ENCODE data around the gene STX1B. TPM values are rescaled to one million over a fixed set of nuclear protein-coding genes. Genes with fewer than 3 reads are reported as not detected.

The STX1B gene
- total and polyA plus RNA-seq, 9 donors = 0.34 to 1.5 (median 0.94) TPM

DNA sequence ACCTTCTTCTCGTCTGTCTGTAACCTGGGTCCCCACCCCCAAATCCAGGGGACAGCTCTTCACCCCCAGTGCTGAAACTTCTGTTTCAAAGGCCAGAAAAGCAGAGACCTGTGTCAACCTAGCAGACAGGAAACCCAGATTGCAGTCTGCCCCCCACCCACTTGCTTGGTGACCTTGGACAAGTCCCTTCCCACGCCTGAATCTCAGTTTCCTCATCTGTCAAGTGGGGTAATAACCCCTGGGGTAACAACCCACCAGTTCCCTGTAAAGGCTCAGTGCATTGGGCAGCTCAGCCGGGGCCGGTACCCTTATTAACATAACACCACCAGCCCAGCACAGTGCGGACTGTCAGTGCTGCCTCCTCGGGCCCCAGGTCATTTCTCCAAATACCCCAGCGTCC is 1.3 kb downstream of the STX1B start:
- Histone ChIP-seq H3K4me3 (no peak overlapping the region), H3K27me3 (no peaks in the 10 kb centered on the region), H3K27ac (no peak overlapping the region), H3K4me1 (ENCODE audit: insufficient read depth) (no peaks in the 10 kb centered on the region), H3K9me3 (no peaks in the 10 kb centered on the region), H3K36me3 (no peaks in the 10 kb centered on the region)
- TF ChIP-seq POLR2A (IDR thresholded peaks at IDR 0.05) (no peak), EP300 (IDR thresholded peaks at IDR 0.05) (no peak)
- TF ChIP-seq, protein P1, sequence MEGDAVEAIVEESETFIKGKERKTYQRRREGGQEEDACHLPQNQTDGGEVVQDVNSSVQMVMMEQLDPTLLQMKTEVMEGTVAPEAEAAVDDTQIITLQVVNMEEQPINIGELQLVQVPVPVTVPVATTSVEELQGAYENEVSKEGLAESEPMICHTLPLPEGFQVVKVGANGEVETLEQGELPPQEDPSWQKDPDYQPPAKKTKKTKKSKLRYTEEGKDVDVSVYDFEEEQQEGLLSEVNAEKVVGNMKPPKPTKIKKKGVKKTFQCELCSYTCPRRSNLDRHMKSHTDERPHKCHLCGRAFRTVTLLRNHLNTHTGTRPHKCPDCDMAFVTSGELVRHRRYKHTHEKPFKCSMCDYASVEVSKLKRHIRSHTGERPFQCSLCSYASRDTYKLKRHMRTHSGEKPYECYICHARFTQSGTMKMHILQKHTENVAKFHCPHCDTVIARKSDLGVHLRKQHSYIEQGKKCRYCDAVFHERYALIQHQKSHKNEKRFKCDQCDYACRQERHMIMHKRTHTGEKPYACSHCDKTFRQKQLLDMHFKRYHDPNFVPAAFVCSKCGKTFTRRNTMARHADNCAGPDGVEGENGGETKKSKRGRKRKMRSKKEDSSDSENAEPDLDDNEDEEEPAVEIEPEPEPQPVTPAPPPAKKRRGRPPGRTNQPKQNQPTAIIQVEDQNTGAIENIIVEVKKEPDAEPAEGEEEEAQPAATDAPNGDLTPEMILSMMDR (IDR thresholded peaks at IDR 0.05) = no peak
- WGBS, 3 donors = 84 to 90% (median 88%) methylated on average over 7 of the region's 7 CpGs
- no peak for DNase-seq
- intact Hi-C loops (cut with DNase I) = no loop called here

DNA sequence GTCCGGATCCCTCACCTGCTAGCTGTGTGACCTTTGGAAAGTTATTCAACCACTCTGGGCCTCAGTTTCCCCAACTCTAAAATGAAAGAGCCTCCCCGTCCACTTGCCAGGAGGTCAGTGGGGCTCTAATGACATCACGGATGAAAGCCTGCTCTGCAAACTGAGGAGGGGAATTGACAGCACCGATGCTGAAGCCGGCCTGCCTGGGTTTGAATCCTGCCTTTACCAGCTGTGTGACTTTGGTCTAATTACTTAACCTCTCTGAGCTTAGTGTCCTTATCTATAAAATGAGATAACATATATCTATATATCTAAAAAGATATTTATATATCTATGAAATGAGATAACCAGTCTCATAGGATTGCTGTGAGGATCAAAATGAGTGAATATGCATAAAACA is 1.9 kb downstream of the STX1B start:
- no peaks in the 10 kb centered on the region for H3K9me3 ChIP-seq
- H3K4me1 ChIP-seq (ENCODE audit: insufficient read depth) = no peaks in the 10 kb centered on the region
- WGBS, 3 donors = 77 to 89% (median 86%) methylated on average over 5 of the region's 5 CpGs
- no peaks in the 10 kb centered on the region for H3K36me3 ChIP-seq
- no peak for DNase-seq
- H3K4me3 ChIP-seq = no peak overlapping the region
- no peaks in the 10 kb centered on the region for H3K27me3 ChIP-seq
- TF ChIP-seq EP300 (IDR thresholded peaks at IDR 0.05) (no peak), POLR2A (IDR thresholded peaks at IDR 0.05) (no peak)
- TF ChIP-seq, protein P1 (IDR thresholded peaks at IDR 0.05) = no peak
- intact Hi-C loops (cut with DNase I) = no loop called here
- H3K27ac ChIP-seq = no peak overlapping the region

DNA sequence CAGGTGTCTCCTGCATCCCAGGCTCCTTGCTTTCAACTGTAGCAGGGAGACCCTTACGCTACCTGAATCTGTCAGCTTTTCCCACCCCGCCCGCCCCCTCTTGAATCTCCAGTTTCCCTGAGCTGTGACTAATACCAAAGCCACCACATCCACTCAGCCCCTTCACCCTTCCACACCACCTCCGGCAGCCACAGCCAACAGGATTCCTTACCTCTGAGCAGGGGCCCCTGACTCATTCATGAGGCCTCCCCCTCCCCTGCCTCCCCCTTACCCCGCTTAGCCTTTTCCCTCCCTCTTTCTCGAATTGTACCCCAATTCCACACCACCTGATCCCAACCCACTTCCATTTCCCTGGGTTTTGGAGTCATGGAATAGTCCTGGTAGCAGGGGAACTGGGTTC is 2.3 kb downstream of the STX1B start:
- Histone ChIP-seq H3K4me3 (no peak overlapping the region), H3K9me3 (no peaks in the 10 kb centered on the region), H3K27me3 (no peaks in the 10 kb centered on the region), H3K27ac (no peak overlapping the region), H3K4me1 (ENCODE audit: insufficient read depth) (no peaks in the 10 kb centered on the region), H3K36me3 (no peaks in the 10 kb centered on the region)
- intact Hi-C loops (cut with DNase I) = no loop called here
- WGBS, 3 donors = 73 to 78% (median 73%) methylated on average over 6 of the region's 6 CpGs
- DNase-seq = no peak
- TF ChIP-seq EP300 (IDR thresholded peaks at IDR 0.05) (no peak), POLR2A (IDR thresholded peaks at IDR 0.05) (no peak)
- TF ChIP-seq, protein P1 (IDR thresholded peaks at IDR 0.05) = no peak

- Histone ChIP-seq H3K9me3 (no peaks in the 10 kb centered on the region), H3K4me1 (ENCODE audit: insufficient read depth) (no peaks in the 10 kb centered on the region), H3K4me3 (no peak overlapping the region), H3K36me3 (no peaks in the 10 kb centered on the region), H3K27me3 (no peaks in the 10 kb centered on the region), H3K27ac (no peak overlapping the region)
- DNase-seq = no peak
- 65 to 68% (median 66%) methylated on average over 6 of the region's 6 CpGs for WGBS, 3 donors
- intact Hi-C loops (cut with DNase I) = no loop called here
- TF ChIP-seq POLR2A (IDR thresholded peaks at IDR 0.05) (no peak), EP300 (IDR thresholded peaks at IDR 0.05) (no peak)
These were observed 2.8 kb downstream of the STX1B start for GRCh38 chr16:31007684-31008083.

- H3K27me3 ChIP-seq = no peaks in the 10 kb centered on the region
- no peak for TF ChIP-seq POLR2A (IDR thresholded peaks at IDR 0.05)
- no peak for TF ChIP-seq EP300 (IDR thresholded peaks at IDR 0.05)
- TF ChIP-seq, protein P1 (IDR thresholded peaks at IDR 0.05) = no peak
- H3K27ac ChIP-seq = no peak overlapping the region
- no peaks in the 10 kb centered on the region for H3K36me3 ChIP-seq
- H3K4me3 ChIP-seq = no peak overlapping the region
- intact Hi-C loops (cut with DNase I) = no loop called here
- no peak for DNase-seq
- peaks cover 9% of the 10 kb centered on the region for H3K4me1 ChIP-seq (ENCODE audit: insufficient read depth)
- WGBS, 3 donors = 87 to 95% (median 88%) methylated on average over 8 of the region's 8 CpGs
- no peaks in the 10 kb centered on the region for H3K9me3 ChIP-seq
These were observed 3.8 kb downstream of the STX1B start for GRCh38 chr16:31006589-31006988.

Data from ovary (tissue), 9 donors.